Tibial nerve (tissue), 4 donors: ENCODE measurements around the gene LRFN2. TPM values are rescaled to one million over a fixed set of nuclear protein-coding genes. Genes with fewer than 3 reads are reported as not detected.

Experiments
- DNase-seq, 2 donors: peaks; one replicate each; pipeline ENCODE4 v3.0.0-alpha.2; 2019; ENCODE audit warnings: low spot score in 2 of 2
- H3K27ac ChIP-seq, 4 donors: fragments of 200-600 bp; sonication (generic) in 3 of 4; one replicate each; pipeline ENCODE4 v1.5.1; 2017 to 2019; ENCODE audit warnings: mild to moderate bottlenecking in 1 of 4
- H3K27me3 ChIP-seq, 2 donors: fragments of 200-600 bp; sonication (generic) in 1 of 2; one replicate each; pipeline versions ENCODE4 v1.5.1 to v1.6.0; 2017 to 2019
- H3K36me3 ChIP-seq, 3 donors: fragments of 200-600 bp; sonication (generic); one replicate each; pipeline ENCODE4 v1.5.1; 2018 to 2019
- H3K4me1 ChIP-seq, 4 donors: fragments of 200-600 bp; sonication (generic) in 3 of 4; one replicate each; pipeline ENCODE4 v1.5.1; 2017 to 2019
- H3K4me3 ChIP-seq, 4 donors: fragments of 200-600 bp; sonication (generic) in 3 of 4; one replicate each; pipeline ENCODE4 v1.5.1; 2017 to 2019; ENCODE audit warnings: mild to moderate bottlenecking in 1 of 4, moderate library complexity in 1 of 4
- H3K9me3 ChIP-seq, 4 donors: fragments of 200-600 bp; sonication (generic) in 3 of 4; one replicate each; pipeline ENCODE4 v1.5.1; 2017 to 2019
- CTCF ChIP-seq, 5 experiments: fragments of 200-600 bp in 3 of 5; fragments of 450-650 bp in 2 of 5; sonication (generic) in 3 of 5; IDR thresholded peaks; one replicate each; pipeline ENCODE4 v1.5.1; 2016 to 2019; ENCODE audit warnings: antibody characterized with exemption in 5 of 5, mild to moderate bottlenecking in 3 of 5, moderate library complexity in 2 of 5
- EP300 ChIP-seq, 2 donors: sonication (generic); formaldehyde crosslinking; IDR thresholded peaks; one replicate each; pipeline ENCODE4 v1.6.1; 2017; ENCODE audit warnings: antibody characterized with exemption in 2 of 2, mild to moderate bottlenecking in 1 of 2
- POLR2A ChIP-seq, 2 donors: fragments of 450-650 bp; IDR thresholded peaks; one replicate each; pipeline ENCODE4 v1.6.1; 2017; ENCODE audit warnings: antibody characterized with exemption in 2 of 2, mild to moderate bottlenecking in 2 of 2, moderate library complexity in 2 of 2
- WGBS, 2 donors: methylation state at CpG; one replicate each; pipeline ENCODE4 v1.1.5; 2018; 5-methylcytosine and 5-hydroxymethylcytosine counted together
- total RNA-seq, 4 donors: library from RNA; depleted of rRNA; stranded (reverse); fragments of >200 nt; gene quantifications; one replicate each; pipeline ENCODE4 v1.1.0, GENCODE V29; 2016

LRFN2 gene
- total RNA-seq, 4 donors from 2014 or later, result not detected

DNA sequence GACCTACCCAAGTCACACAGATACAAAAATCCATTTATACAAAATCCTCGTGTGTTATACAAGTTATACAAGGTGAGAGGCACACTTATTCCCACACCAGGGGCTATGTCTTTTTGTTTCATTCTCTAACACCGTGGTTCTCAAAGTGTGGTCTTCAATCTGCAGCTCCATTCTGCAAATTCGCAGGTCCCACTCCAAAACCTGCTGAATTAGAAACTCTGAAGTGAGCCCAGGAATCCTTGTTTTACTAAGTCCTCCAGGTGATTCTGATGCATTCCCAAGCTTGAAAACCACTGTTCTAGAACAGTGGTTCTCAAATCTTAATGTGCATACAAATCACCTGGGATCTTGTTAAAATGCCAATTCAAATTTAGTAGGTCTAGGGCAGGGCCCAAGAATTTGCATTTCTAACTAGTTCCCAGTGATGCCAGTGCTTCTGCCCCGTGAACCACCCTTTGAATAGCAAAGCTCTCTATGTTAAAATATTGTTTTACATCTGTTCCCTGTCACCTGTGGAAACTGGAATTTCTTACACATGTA is 35.1 kb downstream of the LRFN2 start:
- WGBS, 2 donors, result 75 to 79% methylated on average over 4 of the region's 4 CpGs
- DNase-seq, result no peak
- H3K9me3 ChIP-seq, result no peaks in the 10 kb centered on the region
- no peaks in the 10 kb centered on the region for H3K27me3 ChIP-seq
- no peak overlapping the region for H3K4me3 ChIP-seq
- H3K36me3 ChIP-seq, result no peaks in the 10 kb centered on the region
- no peak overlapping the region for H3K27ac ChIP-seq
- H3K4me1 ChIP-seq, result no peaks in the 10 kb centered on the region
- TF ChIP-seq CTCF (IDR thresholded peaks at IDR 0.05) (no peak), EP300 (IDR thresholded peaks at IDR 0.05) (no peak), POLR2A (IDR thresholded peaks at IDR 0.05) (no peak)

DNA sequence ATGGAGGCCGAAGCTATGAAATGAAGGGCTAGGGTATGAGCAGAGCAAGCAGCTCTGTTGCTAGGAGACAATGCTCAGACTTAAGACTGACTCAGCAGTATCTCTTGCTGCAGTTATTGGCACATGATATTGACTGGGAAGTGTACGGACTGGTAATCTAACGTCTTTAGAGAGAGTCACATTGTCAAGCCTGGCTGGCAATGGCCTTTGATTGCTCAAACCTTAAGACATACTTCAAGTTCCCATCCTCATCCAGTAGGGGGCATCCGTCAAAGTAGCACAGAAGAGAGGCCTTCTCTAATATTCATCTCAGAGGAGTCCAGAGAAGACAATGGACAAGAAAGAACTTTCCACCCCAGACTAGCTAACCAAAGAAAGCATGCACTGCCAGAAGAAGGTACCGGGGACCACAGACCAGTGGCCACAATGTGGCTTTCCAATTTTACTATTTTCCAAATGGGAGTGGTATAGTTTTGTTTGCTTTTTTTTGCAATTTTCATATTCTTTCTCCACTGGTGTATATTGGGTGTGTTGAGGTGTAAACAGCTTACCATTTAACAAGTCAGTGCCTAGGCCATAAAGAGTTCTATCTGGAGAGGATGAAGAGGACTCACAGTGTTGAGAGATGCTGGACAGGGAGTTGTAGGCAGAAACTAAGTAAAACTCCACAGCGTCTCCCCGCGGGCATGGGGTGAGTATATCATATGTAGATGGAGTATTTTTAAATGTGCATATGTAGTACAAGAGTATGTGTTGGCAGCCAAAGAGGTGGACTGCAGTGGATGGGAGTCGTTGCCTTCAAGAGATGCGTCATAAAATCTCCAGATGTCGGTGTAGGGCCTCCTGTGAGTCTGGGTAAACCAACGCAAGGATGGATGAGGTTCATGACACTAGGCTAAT is 36.7 kb downstream of the LRFN2 start:
- TF ChIP-seq EP300 (IDR thresholded peaks at IDR 0.05) (no peak), CTCF (IDR thresholded peaks at IDR 0.05) (peak in 3 of 5 experiments; percentile 11 to 25 (median 21)), POLR2A (IDR thresholded peaks at IDR 0.05) (no peak)
- no peaks in the 10 kb centered on the region for H3K9me3 ChIP-seq

GRCh38 chr6:40545954-40546353 is 41.2 kb downstream of the LRFN2 start:
- no peak overlapping the region for H3K4me3 ChIP-seq
- no peaks in the 10 kb centered on the region for H3K27me3 ChIP-seq
- no peak overlapping the region for H3K27ac ChIP-seq
- WGBS, 2 donors, result 40 to 45% methylated on average over 6 of the region's 6 CpGs
- no peak for DNase-seq
- no peaks in the 10 kb centered on the region for H3K9me3 ChIP-seq
- no peaks in the 10 kb centered on the region for H3K36me3 ChIP-seq
- no peak for TF ChIP-seq POLR2A (IDR thresholded peaks at IDR 0.05)
- no peak for TF ChIP-seq CTCF (IDR thresholded peaks at IDR 0.05)
- no peak for TF ChIP-seq EP300 (IDR thresholded peaks at IDR 0.05)
- no peaks in the 10 kb centered on the region for H3K4me1 ChIP-seq

More for the DNA sequence above, 36.7 kb downstream of the LRFN2 start:
- Histone ChIP-seq H3K4me3 (no peak overlapping the region), H3K27me3 (no peaks in the 10 kb centered on the region), H3K36me3 (no peaks in the 10 kb centered on the region), H3K27ac (no peak overlapping the region), H3K4me1 (no peaks in the 10 kb centered on the region)
- 76 to 80% methylated on average over 12 of the region's 12 CpGs for WGBS, 2 donors
- peak in 1 of 2 donors; percentile 32 for DNase-seq

- Histone ChIP-seq H3K27ac (no peak overlapping the region), H3K4me1 (no peaks in the 10 kb centered on the region), H3K9me3 (no peaks in the 10 kb centered on the region), H3K4me3 (no peak overlapping the region), H3K36me3 (no peaks in the 10 kb centered on the region), H3K27me3 (no peaks in the 10 kb centered on the region)
- 59 to 88% methylated on average over 2 of the region's 2 CpGs for WGBS, 2 donors
- no peak for TF ChIP-seq CTCF (IDR thresholded peaks at IDR 0.05)
- TF ChIP-seq POLR2A (IDR thresholded peaks at IDR 0.05), result no peak
- no peak for TF ChIP-seq EP300 (IDR thresholded peaks at IDR 0.05)
- no peak for DNase-seq
Observed at GRCh38 chr6:40543776-40544175, 43.4 kb downstream of the LRFN2 start.

DNA sequence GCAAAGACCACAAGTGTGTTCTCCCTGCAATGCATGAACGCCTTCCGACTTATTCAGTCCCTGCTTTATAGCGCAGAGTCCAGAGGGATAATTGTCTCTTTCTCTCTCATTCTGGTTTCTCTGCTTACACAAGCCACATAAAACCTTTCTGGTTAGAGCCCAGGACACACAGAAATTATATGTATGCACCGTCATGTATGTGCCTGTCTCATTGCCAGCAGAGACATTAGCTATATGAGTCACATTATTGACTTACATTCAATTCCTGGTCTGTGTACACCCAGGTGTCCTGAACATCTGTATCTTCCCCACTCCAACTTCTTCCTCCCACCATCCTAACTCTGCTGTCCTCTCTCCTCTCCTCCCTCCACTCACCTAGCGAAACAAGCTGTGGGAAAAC is 44.0 kb downstream of the LRFN2 start:
- Histone ChIP-seq H3K4me1 (no peaks in the 10 kb centered on the region), H3K27ac (no peak overlapping the region), H3K4me3 (no peak overlapping the region), H3K36me3 (no peaks in the 10 kb centered on the region), H3K9me3 (no peaks in the 10 kb centered on the region), H3K27me3 (no peaks in the 10 kb centered on the region)
- TF ChIP-seq POLR2A (IDR thresholded peaks at IDR 0.05) (no peak), EP300 (IDR thresholded peaks at IDR 0.05) (no peak), CTCF (IDR thresholded peaks at IDR 0.05) (no peak)
- no peak for DNase-seq
- 55 to 58% methylated on average over 5 of the region's 5 CpGs for WGBS, 2 donors
